Stimulated activated naive CD4-positive, alpha-beta T cell (primary cell): Measurements from ENCODE around the gene PDGFC.

ENCODE experiments used
- DNase-seq, 6 experiments: peaks; one replicate each; lab custom pipeline; 2025; lab: John Stamatoyannopoulos, UW

The PDGFC gene

GRCh38 chr4:156746111-156746510 lies 225.5 kb downstream of the PDGFC start:
- no peak for DNase-seq

- no peak for DNase-seq
Measured at GRCh38 chr4:156738766-156739165, 232.8 kb downstream of the PDGFC start.

GRCh38 chr4:156734965-156735895 lies 236.4 kb downstream of the PDGFC start:
- DNase-seq, result no peak

GRCh38 chr4:156733582-156733981 lies 238.0 kb downstream of the PDGFC start:
- DNase-seq, result no peak

- no peak for DNase-seq
Measured at GRCh38 chr4:156732634-156733033, 239.0 kb downstream of the PDGFC start.

- no peak for DNase-seq
Measured at GRCh38 chr4:156729416-156729815, 242.2 kb downstream of the PDGFC start.

- no peak for DNase-seq
Measured at GRCh38 chr4:156725257-156725656, 246.3 kb downstream of the PDGFC start.

- no peak for DNase-seq
Measured at GRCh38 chr4:156723951-156724668, 247.5 kb downstream of the PDGFC start.

GRCh38 chr4:156718226-156718625 lies 253.4 kb downstream of the PDGFC start:
- no peak for DNase-seq

- DNase-seq, result no peak
Measured at GRCh38 chr4:156711193-156711590, 260.4 kb downstream of the PDGFC start.
